Activated T-helper 2 cell treated with anti-CD3 and anti-CD28 coated beads, Interferon-gamma antibody, Interleukin-2, Interleukin-4, amounts not matched to agents 10 μg/mL and 5 μg/mL and 100 μg/mL, durations not matched to agents 14 hours and 24 hours and 36 hours (primary cell): ENCODE results near the gene ATP5IF1. TPM values are rescaled to one million over a fixed set of nuclear protein-coding genes. Genes with fewer than 3 reads are reported as not detected.

ENCODE experiments used
- DNase-seq: peaks from one replicate; pipeline ENCODE4 v3.0.0; 2021; ENCODE audit warnings: low spot score
- H3K27ac Mint-ChIP-seq: one replicate; pipeline ENCODE4 v1.8.0; 2021; ENCODE audit warnings: mixed read lengths
- H3K27me3 Mint-ChIP-seq: one replicate; pipeline ENCODE4 v1.8.0; 2021; ENCODE audit warnings: low read depth, mixed read lengths
- H3K36me3 Mint-ChIP-seq: one replicate; pipeline ENCODE4 v1.8.0; 2021; ENCODE audit warnings: low read depth, mixed read lengths
- H3K4me1 Mint-ChIP-seq: one replicate; pipeline ENCODE4 v1.8.0; 2021; ENCODE audit warnings: low read depth, mixed read lengths
- H3K4me3 Mint-ChIP-seq: one replicate; pipeline ENCODE4 v1.8.0; 2021; ENCODE audit warnings: low read depth, mild to moderate bottlenecking, moderate library complexity, mixed read lengths
- H3K9me3 Mint-ChIP-seq: one replicate; pipeline ENCODE4 v1.8.0; 2021; ENCODE audit warnings: mixed read lengths
- intact Hi-C: fragments of 100-400 bp; cut with micrococcal nuclease; formaldehyde crosslinking; loops from one replicate; pipeline ENCODE4 v1.15.1; 2023
- total RNA-seq: library from RNA; stranded (reverse); gene quantifications from 2 replicates; pipeline ENCODE4 v1.2.3, GENCODE V29; 2022

Gene ATP5IF1
- 134 and 137 TPM in 2 replicates for total RNA-seq

GRCh38 chr1:28235755-28236655, at the start of gene ATP5IF1:
ATP5IF1 (plus strand) TSS chr1:28236124; CDS start chr1:28236184, 60 bp downstream.
- peaks cover 7% of the 10 kb centered on the region for H3K4me1 Mint-ChIP-seq
- H3K27me3 Mint-ChIP-seq, result no peaks in the 10 kb centered on the region
- DNase-seq, result peak; percentile 93
- intact Hi-C loops, result loop anchor here (1.0 to 5.0 kb wide), 2 partner anchors 10 to 501 kb away; partner anchors contain the start of gene YTHDF2
- no peak within 1 kb of the TSS for H3K4me3 Mint-ChIP-seq
- H3K9me3 Mint-ChIP-seq, result no peaks in the 10 kb centered on the region
- peaks cover 7% of the 10 kb centered on the region for H3K36me3 Mint-ChIP-seq
- H3K27ac Mint-ChIP-seq, result no peak within 1 kb of the TSS

- Mint-ChIP-seq H3K4me1 (no peaks in the 10 kb centered on the region), H3K27ac (no peak overlapping the region), H3K9me3 (no peaks in the 10 kb centered on the region), H3K36me3 (peaks cover 4% of the 10 kb centered on the region), H3K27me3 (peaks cover 47% of the 10 kb centered on the region), H3K4me3 (no peak overlapping the region)
- no peak for DNase-seq
- intact Hi-C loops, result no loop called here
These were observed 45.5 kb upstream of the ATP5IF1 start for GRCh38 chr1:28190337-28190979.

DNA sequence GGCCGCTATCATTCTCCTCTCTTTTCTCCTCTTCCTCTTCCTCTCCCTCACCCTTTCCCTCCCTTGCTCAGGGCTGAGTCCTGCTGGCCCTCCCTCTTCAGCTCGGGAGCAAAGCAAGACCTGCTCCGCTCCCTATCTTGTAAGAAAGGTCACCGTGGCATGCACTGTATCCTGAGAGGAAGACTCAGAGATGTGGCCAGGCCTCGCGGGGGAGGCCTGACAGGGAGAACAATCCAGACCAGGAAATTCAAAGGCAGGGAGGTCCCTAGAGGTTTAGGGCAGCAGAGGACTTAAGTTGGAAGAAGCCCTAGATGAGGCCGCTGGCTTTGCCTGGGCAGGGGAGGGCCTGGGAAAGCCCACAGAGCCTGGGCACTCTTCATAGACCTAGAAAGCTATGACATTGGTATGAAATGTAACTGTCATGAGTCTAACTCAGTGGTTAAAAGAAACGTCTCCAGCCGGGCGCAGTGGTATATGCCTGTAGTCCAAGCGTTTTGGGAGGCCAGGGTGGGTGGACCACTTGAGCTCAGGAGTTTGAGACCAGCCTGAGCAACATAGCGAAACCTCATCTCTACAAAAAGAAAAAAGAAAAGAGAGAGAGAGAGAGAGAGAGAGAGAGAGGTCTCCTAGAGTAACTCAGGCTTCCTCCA, 44.8 kb upstream of the ATP5IF1 start:
- no peaks in the 10 kb centered on the region for H3K9me3 Mint-ChIP-seq
- intact Hi-C loops, result no loop called here

GRCh38 chr1:28193701-28194161, 42.2 kb upstream of the ATP5IF1 start:
- H3K36me3 Mint-ChIP-seq, result peaks cover 26% of the 10 kb centered on the region
- no peaks in the 10 kb centered on the region for H3K9me3 Mint-ChIP-seq
- intact Hi-C loops, result no loop called here

More for the DNA sequence above, 44.8 kb upstream of the ATP5IF1 start:
- Mint-ChIP-seq H3K4me1 (no peaks in the 10 kb centered on the region), H3K27ac (no peak overlapping the region), H3K27me3 (peaks cover 40% of the 10 kb centered on the region), H3K4me3 (no peak overlapping the region), H3K36me3 (peaks cover 4% of the 10 kb centered on the region)
- DNase-seq, result no peak

GRCh38 chr1:28194326-28195035, 41.4 kb upstream of the ATP5IF1 start:
- H3K27ac Mint-ChIP-seq, result no peak overlapping the region
- peaks cover 33% of the 10 kb centered on the region for H3K36me3 Mint-ChIP-seq
- intact Hi-C loops, result no loop called here
- peaks cover 25% of the 10 kb centered on the region for H3K27me3 Mint-ChIP-seq
- H3K4me3 Mint-ChIP-seq, result no peak overlapping the region
- peaks cover 22% of the 10 kb centered on the region for H3K4me1 Mint-ChIP-seq
- H3K9me3 Mint-ChIP-seq, result peaks cover 4% of the 10 kb centered on the region
- no peak for DNase-seq

More at GRCh38 chr1:28193701-28194161, 42.2 kb upstream of the ATP5IF1 start:
- Mint-ChIP-seq H3K4me1 (peaks cover 14% of the 10 kb centered on the region), H3K27ac (no peak overlapping the region), H3K4me3 (no peak overlapping the region), H3K27me3 (peaks cover 25% of the 10 kb centered on the region)
- DNase-seq, result no peak

DNA sequence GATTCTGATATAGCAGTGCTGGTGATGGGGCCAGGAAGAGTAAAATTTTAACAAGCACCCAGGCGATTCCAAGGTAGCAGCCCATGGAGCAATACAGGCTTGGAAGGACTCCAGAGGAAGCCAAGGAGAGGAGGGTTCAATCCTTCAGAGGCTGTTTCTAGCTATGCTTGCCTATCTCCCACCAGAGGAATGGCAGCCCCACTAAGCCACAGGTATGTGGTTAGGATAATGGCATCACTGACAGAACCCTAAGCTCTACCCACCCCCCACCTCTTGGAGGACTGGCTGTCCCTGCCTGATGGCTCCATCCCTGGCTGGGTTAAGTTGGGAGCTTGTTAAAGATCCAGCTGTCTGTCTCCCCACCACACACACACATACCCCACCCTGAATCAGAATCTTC, 40.1 kb upstream of the ATP5IF1 start:
- H3K27ac Mint-ChIP-seq, result no peak overlapping the region
- intact Hi-C loops, result loop anchor here (1.0 kb wide), 1 partner anchor 13 kb away; no protein-coding TSS in a partner anchor
- no peak for DNase-seq
- H3K4me1 Mint-ChIP-seq, result peaks cover 34% of the 10 kb centered on the region
- no peak overlapping the region for H3K4me3 Mint-ChIP-seq
- peaks cover 18% of the 10 kb centered on the region for H3K27me3 Mint-ChIP-seq
- H3K36me3 Mint-ChIP-seq, result peaks cover 45% of the 10 kb centered on the region
- H3K9me3 Mint-ChIP-seq, result peaks cover 5% of the 10 kb centered on the region

DNA sequence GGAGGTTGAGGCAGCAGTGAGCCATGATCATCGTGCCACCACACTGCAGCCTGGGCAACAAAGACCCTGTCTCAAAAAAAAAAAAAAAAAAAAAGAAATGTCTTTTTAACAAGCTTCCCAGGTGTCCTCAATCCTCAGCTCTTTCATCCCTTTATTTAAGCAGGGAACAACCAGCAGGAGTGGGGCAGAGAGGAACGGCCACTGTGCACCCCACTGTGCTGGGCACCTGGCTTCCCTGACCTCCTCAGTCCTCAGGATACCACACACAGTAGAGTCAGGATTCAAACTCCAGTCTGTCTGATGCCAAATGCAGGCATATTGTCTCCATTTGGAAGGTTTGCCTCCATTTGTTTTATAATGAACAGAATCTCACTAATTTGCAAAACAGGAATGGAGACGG, 39.6 kb upstream of the ATP5IF1 start:
- Mint-ChIP-seq H3K27me3 (peaks cover 13% of the 10 kb centered on the region), H3K27ac (no peak overlapping the region), H3K9me3 (peaks cover 5% of the 10 kb centered on the region), H3K4me3 (no peak overlapping the region), H3K36me3 (peaks cover 50% of the 10 kb centered on the region), H3K4me1 (peaks cover 39% of the 10 kb centered on the region)
- no peak for DNase-seq
- intact Hi-C loops, result loop anchor here (1.0 kb wide), 1 partner anchor 14 kb away; no protein-coding TSS in a partner anchor

DNA sequence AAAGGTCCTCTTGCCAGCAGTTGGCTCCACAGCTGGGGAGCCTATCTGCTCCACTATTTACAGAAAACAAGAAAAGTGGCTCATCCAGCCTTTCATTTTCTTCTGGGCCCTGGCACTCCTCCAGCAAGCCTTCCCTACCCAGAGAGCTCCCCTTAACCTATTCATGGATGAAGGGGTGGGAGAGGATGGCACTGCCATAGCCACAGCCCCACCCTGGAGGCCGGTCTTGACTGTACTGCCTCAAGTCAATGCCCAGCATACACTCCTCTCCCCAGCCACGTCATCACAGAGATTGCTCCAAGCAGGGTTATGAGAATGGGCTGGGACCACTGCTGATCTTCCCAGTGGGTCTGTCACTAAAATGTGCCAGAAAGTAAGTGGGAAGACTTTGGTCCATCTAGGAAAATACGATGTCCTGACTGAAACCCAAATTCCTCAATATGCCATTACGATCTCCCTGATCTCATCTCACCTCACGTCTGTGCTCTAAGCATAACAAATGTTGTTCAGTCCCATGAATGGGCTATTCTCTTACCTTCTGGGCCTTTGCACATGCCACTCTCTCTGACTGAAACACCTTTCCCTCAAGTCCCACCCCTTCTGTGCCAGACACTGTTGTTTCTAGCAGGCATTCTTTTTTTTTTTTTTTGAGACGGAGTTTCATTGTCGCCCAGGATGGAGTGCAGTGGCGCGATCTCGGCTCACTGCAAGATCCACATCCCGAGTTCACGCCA, 38.1 kb upstream of the ATP5IF1 start:
- H3K4me3 Mint-ChIP-seq, result no peak overlapping the region
- H3K4me1 Mint-ChIP-seq, result peaks cover 40% of the 10 kb centered on the region

DNA sequence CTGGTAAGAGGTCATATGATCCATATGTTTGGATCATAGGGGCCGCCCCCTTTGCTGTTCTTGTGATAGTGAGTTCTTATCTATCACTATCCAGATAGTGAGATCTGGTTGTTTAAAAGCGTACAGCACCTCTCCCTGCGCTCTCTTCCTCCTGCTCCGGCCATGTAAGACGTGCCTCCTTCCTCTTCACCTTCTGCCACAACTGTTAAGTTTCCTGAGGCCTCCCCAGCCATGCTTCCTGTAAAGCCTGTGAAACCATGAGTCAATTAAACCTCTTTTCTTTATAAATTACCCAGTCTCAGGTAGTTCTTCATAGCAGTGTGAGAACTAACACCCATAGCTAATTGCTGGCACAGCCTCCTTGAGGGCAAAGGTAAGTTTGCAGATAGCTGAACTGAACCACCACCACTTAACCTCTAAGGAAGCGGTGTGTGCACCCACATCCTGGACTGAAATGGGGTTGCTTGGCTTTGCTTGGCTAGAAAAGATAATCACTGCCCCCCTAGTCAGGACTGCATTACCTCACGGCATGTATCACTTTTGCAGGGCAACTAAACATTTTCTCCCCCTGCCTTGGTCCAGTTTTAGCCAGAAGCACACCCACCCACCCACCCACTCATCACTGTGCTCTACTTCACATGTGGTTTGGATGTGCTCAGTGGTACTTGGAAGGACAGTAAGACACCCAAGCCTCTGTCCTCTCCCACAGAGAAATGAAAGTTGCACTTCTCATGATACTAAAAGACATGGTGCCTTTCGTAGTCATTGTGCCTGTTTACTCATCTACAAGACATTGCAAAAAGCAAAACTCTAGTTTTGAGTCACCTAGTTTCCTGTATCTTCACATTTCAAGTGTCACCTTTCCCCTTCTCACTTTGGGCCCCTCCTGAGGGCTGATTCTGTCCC, 36.3 kb upstream of the ATP5IF1 start:
- H3K4me1 Mint-ChIP-seq, result peaks cover 40% of the 10 kb centered on the region
- intact Hi-C loops, result loop anchor here (1.0 to 10.0 kb wide), 5 partner anchors 30 to 345 kb away; partner anchors contain the start of gene EYA3
- peaks cover 5% of the 10 kb centered on the region for H3K9me3 Mint-ChIP-seq
- peaks cover 73% of the 10 kb centered on the region for H3K36me3 Mint-ChIP-seq
- H3K27ac Mint-ChIP-seq, result peak overlapping the region; percentile 87
- H3K27me3 Mint-ChIP-seq, result peaks cover 5% of the 10 kb centered on the region
- peak; percentile 74 for DNase-seq
- H3K4me3 Mint-ChIP-seq, result peak overlapping the region; percentile 71

More for the DNA sequence above, 38.1 kb upstream of the ATP5IF1 start:
- Mint-ChIP-seq H3K27me3 (peaks cover 10% of the 10 kb centered on the region), H3K27ac (no peak overlapping the region), H3K36me3 (peaks cover 61% of the 10 kb centered on the region), H3K9me3 (peaks cover 5% of the 10 kb centered on the region)
- no peak for DNase-seq
- intact Hi-C loops, result no loop called here

- Mint-ChIP-seq H3K4me3 (peak overlapping the region; percentile 42), H3K36me3 (peaks cover 81% of the 10 kb centered on the region), H3K9me3 (peaks cover 5% of the 10 kb centered on the region), H3K27ac (peak overlapping the region; percentile 76), H3K4me1 (peaks cover 40% of the 10 kb centered on the region), H3K27me3 (peaks cover 5% of the 10 kb centered on the region)
- intact Hi-C loops, result loop anchor here (1.0 to 10.0 kb wide), 5 partner anchors 31 to 346 kb away; partner anchors contain the start of gene EYA3
- DNase-seq, result no peak
These were observed 35.6 kb upstream of the ATP5IF1 start for GRCh38 chr1:28200234-28200873.
